Measurements from ENCODE around the gene ANKRD12.

- TF ChIP-seq REST (IDR thresholded peaks at IDR 0.05; ENCODE audit: low read depth) (no peak), POLR2A (IDR thresholded peaks at IDR 0.05; ENCODE audit: borderline replicate concordance, extremely low read depth, insufficient read depth, insufficient read length) (no peak), EZH2phosphoT487 (IDR thresholded peaks at IDR 0.05; ENCODE audit: borderline replicate concordance) (no peak)
Measured at GRCh38 chr18:9287036-9287435, 150.5 kb downstream of the ANKRD12 start.
